Astrocyte (in vitro differentiated cells and primary cell): ENCODE data around the gene CACNA1A. TPM values are rescaled to one million over a fixed set of nuclear protein-coding genes. Genes with fewer than 3 reads are reported as not detected.

Experiments used
- DNase-seq: peaks from one replicate; pipeline ENCODE4 v3.0.0-alpha.2; 2010; ENCODE audit warnings: low read depth
- FAIRE-seq: peaks from 2 replicates; lab custom pipeline; 2011; peaks lifted over from hg19 to GRCh38; lab: Jason Lieb, UNC
- H2AFZ ChIP-seq: 2 replicates; pipeline ENCODE4 v1.6.0; 2012; ENCODE audit warnings: low read depth, low read length, inconsistent platforms
- H3K27ac ChIP-seq: 2 replicates; pipeline ENCODE4 v1.5.1; 2011; ENCODE audit warnings: low read depth, low read length, inconsistent platforms
- H3K27me3 ChIP-seq: 2 replicates; pipeline ENCODE4 v1.6.0; 2011; ENCODE audit warnings: low read length, inconsistent platforms; ENCODE audit not compliant: insufficient read depth
- H3K36me3 ChIP-seq: 2 replicates; pipeline ENCODE4 v1.5.1; 2011; ENCODE audit warnings: low read length, inconsistent platforms; ENCODE audit not compliant: insufficient read depth
- H3K4me1 ChIP-seq: 2 replicates; pipeline ENCODE4 v1.5.1; 2011; ENCODE audit warnings: low read length, inconsistent platforms; ENCODE audit not compliant: insufficient read depth
- H3K4me2 ChIP-seq: 2 replicates; pipeline ENCODE4 v1.6.0; 2012; ENCODE audit warnings: low read length, inconsistent platforms
- H3K4me3 ChIP-seq: 2 replicates; pipeline ENCODE4 v1.5.1; 2011; ENCODE audit warnings: low read depth, mild to moderate bottlenecking, low read length, inconsistent platforms; ENCODE audit not compliant: insufficient read depth
- H3K79me2 ChIP-seq: 2 replicates; pipeline ENCODE4 v1.6.0; 2012; ENCODE audit warnings: mild to moderate bottlenecking, low read length, inconsistent platforms; ENCODE audit not compliant: insufficient read depth
- H3K9ac ChIP-seq: 2 replicates; pipeline ENCODE4 v1.6.0; 2012; ENCODE audit warnings: mild to moderate bottlenecking, low read length, inconsistent platforms
- H3K9me3 ChIP-seq: 2 replicates; pipeline ENCODE4 v1.5.1; 2012; ENCODE audit warnings: low read depth, mild to moderate bottlenecking, low read length, inconsistent platforms; ENCODE audit not compliant: insufficient read depth
- H4K20me1 ChIP-seq: 2 replicates; pipeline ENCODE4 v1.6.0; 2012; ENCODE audit warnings: low read length, inconsistent platforms; ENCODE audit not compliant: insufficient read depth
- H3K27ac Mint-ChIP-seq: one replicate; pipeline ENCODE4 v1.8.0; 2021; ENCODE audit warnings: mild to moderate bottlenecking, mixed read lengths; ENCODE audit not compliant: unreplicated experiment
- H3K27me3 Mint-ChIP-seq: one replicate; pipeline ENCODE4 v1.8.0; 2021; ENCODE audit warnings: low read depth, mixed read lengths; ENCODE audit not compliant: unreplicated experiment
- H3K36me3 Mint-ChIP-seq: one replicate; pipeline ENCODE4 v1.8.0; 2021; ENCODE audit warnings: low read depth, mixed read lengths; ENCODE audit not compliant: unreplicated experiment
- H3K4me1 Mint-ChIP-seq: one replicate; pipeline ENCODE4 v1.8.0; 2021; ENCODE audit warnings: low read depth, mixed read lengths; ENCODE audit not compliant: unreplicated experiment
- H3K4me3 Mint-ChIP-seq: one replicate; pipeline ENCODE4 v1.8.0; 2021; ENCODE audit warnings: mild to moderate bottlenecking, moderate library complexity, mixed read lengths; ENCODE audit not compliant: unreplicated experiment
- H3K9me3 Mint-ChIP-seq: one replicate; pipeline ENCODE4 v1.8.0; 2021; ENCODE audit warnings: mild to moderate bottlenecking, mixed read lengths; ENCODE audit not compliant: unreplicated experiment
- EZH2 ChIP-seq: IDR thresholded peaks from 2 replicates; pipeline ENCODE4 v1.6.1; 2012; ENCODE audit warnings: mild to moderate bottlenecking, low read length, inconsistent platforms; ENCODE audit not compliant: insufficient read depth
- total RNA-seq: library from RNA; stranded (reverse); gene quantifications from 2 replicates; pipeline ENCODE4 v1.2.1, GENCODE V29; 2021
- TF ChIP-seq, protein P1 (sequence below): IDR thresholded peaks from 2 replicates; pipeline ENCODE4 v1.5.1; 2011; ENCODE audit warnings: low read depth, mild to moderate bottlenecking, inconsistent platforms, low read length, moderate library complexity; ENCODE audit not compliant: insufficient read depth

Gene CACNA1A
- total RNA-seq, 1 donor from 2014 or later, result 9.4 TPM

DNA sequence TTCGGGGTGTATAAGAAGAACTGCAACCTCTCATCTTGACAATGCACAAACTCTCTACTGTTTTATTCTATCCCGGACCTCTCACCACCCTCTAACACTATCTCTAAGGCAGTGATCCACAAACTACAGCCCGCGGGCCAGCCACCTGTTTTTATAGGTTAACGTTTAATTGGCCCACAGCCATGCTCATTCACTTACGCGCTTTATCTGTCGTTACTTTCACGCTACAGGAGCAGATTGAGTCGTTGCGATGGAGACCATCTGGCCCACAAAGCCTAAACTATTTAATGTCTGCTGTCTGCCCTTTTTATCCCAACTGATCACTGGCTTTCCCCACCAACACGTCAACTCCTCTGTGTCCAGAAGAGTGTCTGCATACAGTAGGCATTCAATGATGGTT, 158.9 kb downstream of the CACNA1A start:
- FAIRE-seq, result no peak

DNA sequence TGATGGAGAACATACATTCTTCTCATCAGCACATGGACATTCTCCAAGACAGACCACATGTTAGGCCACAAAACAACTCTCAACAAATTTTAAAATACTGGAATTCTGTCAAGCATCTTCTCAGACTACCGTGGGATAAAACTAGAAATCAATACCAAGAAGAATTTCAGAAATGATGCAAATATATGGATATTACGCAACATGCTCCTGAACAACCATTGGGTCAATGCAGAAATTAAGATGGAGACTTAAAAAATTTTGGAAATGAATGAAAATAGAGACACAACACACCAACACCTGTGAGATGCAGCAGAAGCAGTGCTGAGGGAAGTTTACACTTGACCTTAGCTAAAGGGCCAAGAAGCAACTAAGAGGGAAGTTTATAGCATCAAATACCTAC, 162.8 kb downstream of the CACNA1A start:
- Mint-ChIP-seq H3K9me3 (peaks cover 3% of the 10 kb centered on the region), H3K4me1 (no peaks in the 10 kb centered on the region), H3K27me3 (peaks cover 10% of the 10 kb centered on the region), H3K36me3 (peaks cover 4% of the 10 kb centered on the region), H3K27ac (no peak overlapping the region), H3K4me3 (no peak overlapping the region)
- Histone ChIP-seq H4K20me1 (no peaks in the 10 kb centered on the region), H2AFZ (no peak overlapping the region), H3K9me3 (no peaks in the 10 kb centered on the region), H3K4me1 (no peaks in the 10 kb centered on the region), H3K27me3 (no peaks in the 10 kb centered on the region), H3K36me3 (no peaks in the 10 kb centered on the region), H3K4me2 (no peak overlapping the region), H3K9ac (no peak overlapping the region), H3K79me2 (no peaks in the 10 kb centered on the region), H3K4me3 (no peak overlapping the region), H3K27ac (no peak overlapping the region)
- TF ChIP-seq EZH2, result no peak
- TF ChIP-seq, protein P1, sequence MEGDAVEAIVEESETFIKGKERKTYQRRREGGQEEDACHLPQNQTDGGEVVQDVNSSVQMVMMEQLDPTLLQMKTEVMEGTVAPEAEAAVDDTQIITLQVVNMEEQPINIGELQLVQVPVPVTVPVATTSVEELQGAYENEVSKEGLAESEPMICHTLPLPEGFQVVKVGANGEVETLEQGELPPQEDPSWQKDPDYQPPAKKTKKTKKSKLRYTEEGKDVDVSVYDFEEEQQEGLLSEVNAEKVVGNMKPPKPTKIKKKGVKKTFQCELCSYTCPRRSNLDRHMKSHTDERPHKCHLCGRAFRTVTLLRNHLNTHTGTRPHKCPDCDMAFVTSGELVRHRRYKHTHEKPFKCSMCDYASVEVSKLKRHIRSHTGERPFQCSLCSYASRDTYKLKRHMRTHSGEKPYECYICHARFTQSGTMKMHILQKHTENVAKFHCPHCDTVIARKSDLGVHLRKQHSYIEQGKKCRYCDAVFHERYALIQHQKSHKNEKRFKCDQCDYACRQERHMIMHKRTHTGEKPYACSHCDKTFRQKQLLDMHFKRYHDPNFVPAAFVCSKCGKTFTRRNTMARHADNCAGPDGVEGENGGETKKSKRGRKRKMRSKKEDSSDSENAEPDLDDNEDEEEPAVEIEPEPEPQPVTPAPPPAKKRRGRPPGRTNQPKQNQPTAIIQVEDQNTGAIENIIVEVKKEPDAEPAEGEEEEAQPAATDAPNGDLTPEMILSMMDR, result no peak
- DNase-seq, result no peak
- FAIRE-seq, result no peak

More for the DNA sequence above, 158.9 kb downstream of the CACNA1A start:
- Mint-ChIP-seq H3K9me3 (no peaks in the 10 kb centered on the region), H3K27me3 (no peaks in the 10 kb centered on the region), H3K4me3 (no peak overlapping the region), H3K4me1 (peaks cover 4% of the 10 kb centered on the region), H3K27ac (no peak overlapping the region), H3K36me3 (no peaks in the 10 kb centered on the region)
- Histone ChIP-seq H3K36me3 (no peaks in the 10 kb centered on the region), H3K9me3 (no peaks in the 10 kb centered on the region), H3K4me2 (no peak overlapping the region), H3K79me2 (no peaks in the 10 kb centered on the region), H3K9ac (no peak overlapping the region), H4K20me1 (no peaks in the 10 kb centered on the region), H3K4me1 (no peaks in the 10 kb centered on the region), H3K27ac (no peak overlapping the region), H3K27me3 (no peaks in the 10 kb centered on the region), H2AFZ (no peak overlapping the region), H3K4me3 (no peak overlapping the region)
- no peak for TF ChIP-seq EZH2
- TF ChIP-seq, protein P1, result no peak
- no peak for DNase-seq

DNA sequence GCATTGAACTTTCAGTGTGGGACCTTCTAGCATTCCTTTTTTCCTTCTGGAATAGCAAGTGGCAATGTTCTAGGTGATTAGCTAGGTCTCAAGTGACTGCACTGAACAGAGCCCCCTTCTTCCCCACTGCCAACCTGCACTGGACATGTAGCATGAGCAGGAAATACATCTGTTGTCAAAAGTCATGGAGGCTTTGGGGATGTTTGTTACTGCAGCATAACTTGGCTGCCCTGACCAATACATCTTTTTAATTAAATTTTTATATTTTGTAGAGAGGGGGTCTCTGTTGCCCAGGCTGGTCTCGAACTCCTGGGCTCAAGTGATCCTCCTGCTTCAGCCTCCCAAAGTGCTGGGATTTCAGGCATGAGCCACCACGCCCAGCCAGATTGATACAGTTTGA, 163.6 kb downstream of the CACNA1A start:
- H3K36me3 Mint-ChIP-seq, result peaks cover 4% of the 10 kb centered on the region
- Histone ChIP-seq H3K4me2 (no peak overlapping the region), H3K79me2 (no peaks in the 10 kb centered on the region), H4K20me1 (no peaks in the 10 kb centered on the region), H3K4me3 (no peak overlapping the region), H3K27me3 (no peaks in the 10 kb centered on the region), H3K4me1 (no peaks in the 10 kb centered on the region), H2AFZ (no peak overlapping the region), H3K36me3 (no peaks in the 10 kb centered on the region), H3K9ac (no peak overlapping the region), H3K9me3 (no peaks in the 10 kb centered on the region), H3K27ac (no peak overlapping the region)
- DNase-seq (no peak), FAIRE-seq (no peak)
- TF ChIP-seq, protein P1, result no peak
- no peak for TF ChIP-seq EZH2
- no peak overlapping the region for H3K27ac Mint-ChIP-seq
- no peak overlapping the region for H3K4me3 Mint-ChIP-seq
- H3K27me3 Mint-ChIP-seq, result peaks cover 10% of the 10 kb centered on the region
- peaks cover 6% of the 10 kb centered on the region for H3K9me3 Mint-ChIP-seq
- H3K4me1 Mint-ChIP-seq, result no peaks in the 10 kb centered on the region
